GM21529 (cell line): ENCODE data around the gene CHD6.

Experiments
- ATAC-seq: cut with Tn5 transposase; IDR thresholded peaks from one replicate; pipeline ENCODE4 v1.9.1; 2021; ENCODE audit not compliant: unreplicated experiment

Gene CHD6

GRCh38 chr20:41587523-41587922 is 30.7 kb downstream of the CHD6 start:
- no peak for ATAC-seq

GRCh38 chr20:41586772-41587171 is 31.4 kb downstream of the CHD6 start:
- ATAC-seq: no peak

- ATAC-seq: no peak
These were observed 37.8 kb downstream of the CHD6 start for GRCh38 chr20:41580350-41580749.

GRCh38 chr20:41577129-41578009 is 40.8 kb downstream of the CHD6 start:
- ATAC-seq: no peak

- ATAC-seq: no peak
These were observed 42.8 kb downstream of the CHD6 start for GRCh38 chr20:41575412-41575811.

GRCh38 chr20:41574802-41575389 is 43.3 kb downstream of the CHD6 start:
- ATAC-seq: no peak

- ATAC-seq: no peak
These were observed 44.2 kb downstream of the CHD6 start for GRCh38 chr20:41573955-41574354.

- ATAC-seq: no peak
These were observed 46.1 kb downstream of the CHD6 start for GRCh38 chr20:41572010-41572572.

GRCh38 chr20:41571006-41571405 is 47.2 kb downstream of the CHD6 start:
- no peak for ATAC-seq

GRCh38 chr20:41570557-41570956 is 47.6 kb downstream of the CHD6 start:
- no peak for ATAC-seq

- no peak for ATAC-seq
These were observed 50.6 kb downstream of the CHD6 start for GRCh38 chr20:41567615-41568014.

GRCh38 chr20:41566896-41567527 is 51.2 kb downstream of the CHD6 start:
- no peak for ATAC-seq

- ATAC-seq: no peak
These were observed 55.1 kb downstream of the CHD6 start for GRCh38 chr20:41563087-41563486.

GRCh38 chr20:41560970-41561369 is 57.2 kb downstream of the CHD6 start:
- no peak for ATAC-seq

GRCh38 chr20:41559658-41560057 is 58.5 kb downstream of the CHD6 start:
- ATAC-seq: no peak

- ATAC-seq: no peak
These were observed 64.9 kb downstream of the CHD6 start for GRCh38 chr20:41553142-41553879.

GRCh38 chr20:41552295-41553068 is 65.7 kb downstream of the CHD6 start:
- no peak for ATAC-seq

- ATAC-seq: no peak
These were observed 67.0 kb downstream of the CHD6 start for GRCh38 chr20:41551011-41551705.

GRCh38 chr20:41547221-41547620 is 71.0 kb downstream of the CHD6 start:
- no peak for ATAC-seq

- ATAC-seq: no peak
These were observed 71.6 kb downstream of the CHD6 start for GRCh38 chr20:41546535-41546934.
